SH-SY5Y (cell line): ENCODE data around the gene ACE.

Source experiments
- GATA2 ChIP-seq: IDR thresholded peaks from 2 replicates; pipeline ENCODE4 v1.6.1; 2011; ENCODE audit warnings: mild to moderate bottlenecking, low read depth, low read length
- GATA3 ChIP-seq: IDR thresholded peaks from 2 replicates; pipeline ENCODE4 v1.6.1; 2011; ENCODE audit warnings: low read depth, mild to moderate bottlenecking, low read length, moderate library complexity

DNA sequence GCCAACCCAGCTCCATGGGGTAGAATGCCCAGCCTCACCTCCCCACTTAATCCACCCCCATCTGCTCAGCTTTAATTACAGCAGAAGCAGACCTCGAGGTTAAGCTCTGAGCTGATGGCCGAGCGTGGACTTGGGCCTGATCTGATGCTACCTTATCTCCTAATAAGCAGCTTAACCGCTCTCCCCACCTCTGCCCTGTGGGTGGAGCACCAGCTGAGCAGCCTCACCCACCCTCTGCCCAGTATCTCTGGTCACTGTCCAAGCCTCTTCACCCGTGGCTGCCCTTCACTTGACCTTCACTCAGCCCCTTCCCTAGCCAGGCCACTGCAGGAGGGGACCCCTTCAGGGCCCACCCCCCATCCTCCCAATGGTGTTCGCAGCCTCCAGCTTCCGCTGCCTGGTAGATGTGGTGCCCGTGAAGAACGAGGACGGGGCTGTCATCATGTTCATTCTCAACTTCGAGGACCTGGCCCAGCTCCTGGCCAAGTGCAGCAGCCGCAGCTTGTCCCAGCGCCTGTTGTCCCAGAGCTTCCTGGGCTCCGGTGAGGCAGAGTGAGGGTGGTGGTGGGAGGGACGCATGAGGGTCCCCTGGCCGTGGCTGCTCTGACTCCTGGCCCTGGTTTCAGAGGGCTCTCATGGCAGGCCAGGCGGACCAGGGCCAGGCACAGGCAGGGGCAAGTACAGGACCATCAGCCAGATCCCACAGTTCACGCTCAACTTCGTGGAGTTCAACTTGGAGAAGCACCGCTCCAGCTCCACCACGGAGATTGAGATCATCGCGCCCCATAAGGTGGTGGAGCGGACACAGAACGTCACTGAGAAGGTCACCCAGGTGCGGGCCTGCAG is 53.1 kb downstream of the ACE start:
- peak; percentile 26; the same call in 1 of the 2 replicates for TF ChIP-seq GATA2
- TF ChIP-seq GATA3: no peak
